ENCODE measurements around the gene ZNF765.

DNA sequence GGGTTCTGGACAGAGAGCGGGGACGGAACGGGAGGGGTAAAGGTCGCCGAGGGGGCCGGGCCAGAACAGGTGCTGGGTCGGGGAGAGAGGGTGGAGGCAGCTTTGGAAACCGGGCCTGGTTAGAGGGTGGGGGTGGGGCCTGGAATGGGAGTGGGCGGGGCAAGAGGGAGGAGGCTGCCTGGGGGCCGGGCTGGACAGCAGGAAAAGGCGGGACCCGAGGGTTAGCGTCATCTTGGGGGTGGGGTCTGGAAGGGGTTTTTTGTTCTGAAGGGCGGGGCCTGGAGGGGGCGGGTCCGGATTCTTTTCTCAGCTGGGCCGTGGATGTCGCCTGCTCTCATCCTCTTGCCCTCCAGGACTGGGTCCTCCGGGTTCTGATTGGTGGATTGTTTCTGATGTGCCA lies 68.3 kb downstream of the ZNF765 start:
- TF ChIP-seq, protein P1, sequence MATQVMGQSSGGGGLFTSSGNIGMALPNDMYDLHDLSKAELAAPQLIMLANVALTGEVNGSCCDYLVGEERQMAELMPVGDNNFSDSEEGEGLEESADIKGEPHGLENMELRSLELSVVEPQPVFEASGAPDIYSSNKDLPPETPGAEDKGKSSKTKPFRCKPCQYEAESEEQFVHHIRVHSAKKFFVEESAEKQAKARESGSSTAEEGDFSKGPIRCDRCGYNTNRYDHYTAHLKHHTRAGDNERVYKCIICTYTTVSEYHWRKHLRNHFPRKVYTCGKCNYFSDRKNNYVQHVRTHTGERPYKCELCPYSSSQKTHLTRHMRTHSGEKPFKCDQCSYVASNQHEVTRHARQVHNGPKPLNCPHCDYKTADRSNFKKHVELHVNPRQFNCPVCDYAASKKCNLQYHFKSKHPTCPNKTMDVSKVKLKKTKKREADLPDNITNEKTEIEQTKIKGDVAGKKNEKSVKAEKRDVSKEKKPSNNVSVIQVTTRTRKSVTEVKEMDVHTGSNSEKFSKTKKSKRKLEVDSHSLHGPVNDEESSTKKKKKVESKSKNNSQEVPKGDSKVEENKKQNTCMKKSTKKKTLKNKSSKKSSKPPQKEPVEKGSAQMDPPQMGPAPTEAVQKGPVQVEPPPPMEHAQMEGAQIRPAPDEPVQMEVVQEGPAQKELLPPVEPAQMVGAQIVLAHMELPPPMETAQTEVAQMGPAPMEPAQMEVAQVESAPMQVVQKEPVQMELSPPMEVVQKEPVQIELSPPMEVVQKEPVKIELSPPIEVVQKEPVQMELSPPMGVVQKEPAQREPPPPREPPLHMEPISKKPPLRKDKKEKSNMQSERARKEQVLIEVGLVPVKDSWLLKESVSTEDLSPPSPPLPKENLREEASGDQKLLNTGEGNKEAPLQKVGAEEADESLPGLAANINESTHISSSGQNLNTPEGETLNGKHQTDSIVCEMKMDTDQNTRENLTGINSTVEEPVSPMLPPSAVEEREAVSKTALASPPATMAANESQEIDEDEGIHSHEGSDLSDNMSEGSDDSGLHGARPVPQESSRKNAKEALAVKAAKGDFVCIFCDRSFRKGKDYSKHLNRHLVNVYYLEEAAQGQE (IDR thresholded peaks at IDR 0.05; ENCODE audit: unreplicated experiment) = no peak
- TF ChIP-seq, protein P2, sequence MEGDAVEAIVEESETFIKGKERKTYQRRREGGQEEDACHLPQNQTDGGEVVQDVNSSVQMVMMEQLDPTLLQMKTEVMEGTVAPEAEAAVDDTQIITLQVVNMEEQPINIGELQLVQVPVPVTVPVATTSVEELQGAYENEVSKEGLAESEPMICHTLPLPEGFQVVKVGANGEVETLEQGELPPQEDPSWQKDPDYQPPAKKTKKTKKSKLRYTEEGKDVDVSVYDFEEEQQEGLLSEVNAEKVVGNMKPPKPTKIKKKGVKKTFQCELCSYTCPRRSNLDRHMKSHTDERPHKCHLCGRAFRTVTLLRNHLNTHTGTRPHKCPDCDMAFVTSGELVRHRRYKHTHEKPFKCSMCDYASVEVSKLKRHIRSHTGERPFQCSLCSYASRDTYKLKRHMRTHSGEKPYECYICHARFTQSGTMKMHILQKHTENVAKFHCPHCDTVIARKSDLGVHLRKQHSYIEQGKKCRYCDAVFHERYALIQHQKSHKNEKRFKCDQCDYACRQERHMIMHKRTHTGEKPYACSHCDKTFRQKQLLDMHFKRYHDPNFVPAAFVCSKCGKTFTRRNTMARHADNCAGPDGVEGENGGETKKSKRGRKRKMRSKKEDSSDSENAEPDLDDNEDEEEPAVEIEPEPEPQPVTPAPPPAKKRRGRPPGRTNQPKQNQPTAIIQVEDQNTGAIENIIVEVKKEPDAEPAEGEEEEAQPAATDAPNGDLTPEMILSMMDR (conservative IDR thresholded peaks at IDR 0.05; ENCODE audit: low read depth in 2 of 2) = no peak
- TF ChIP-seq ETS1 (IDR thresholded peaks at IDR 0.05) = no peak
- no peak for TF ChIP-seq EZH2 (IDR thresholded peaks at IDR 0.05; ENCODE audit: low read depth, unreplicated experiment)
- 0 out of 2 replicates have a peak, but pooled peaks have one; percentile 16 for TF ChIP-seq CREB1 (CRISPR knock-in tag; IDR thresholded peaks at IDR 0.05; ENCODE audit: low read depth)
- peak; percentile 38 for TF ChIP-seq POLR2AphosphoS5 (IDR thresholded peaks at IDR 0.05; ENCODE audit: low read depth)
- no peak for TF ChIP-seq EZH2phosphoT487 (IDR thresholded peaks at IDR 0.05; ENCODE audit: unreplicated experiment)
- no peak for TF ChIP-seq ZNF114 (CRISPR knock-in tag; IDR thresholded peaks at IDR 0.05)
